GM18511 (cell line): ENCODE data around the gene APPL2.

Experiments used
- ATAC-seq: cut with Tn5 transposase; IDR thresholded peaks from one replicate; pipeline ENCODE4 v1.9.1; 2021; ENCODE audit warnings: mild to moderate bottlenecking, moderate library complexity; ENCODE audit not compliant: unreplicated experiment

The APPL2 gene

GRCh38 chr12:105223352-105223845 is 12.6 kb downstream of the APPL2 start:
- no peak for ATAC-seq

GRCh38 chr12:105222726-105223351 is 13.1 kb downstream of the APPL2 start:
- ATAC-seq = no peak

GRCh38 chr12:105222284-105222655 is 13.7 kb downstream of the APPL2 start:
- ATAC-seq = no peak

- no peak for ATAC-seq
Measured at GRCh38 chr12:105221583-105222283, 14.2 kb downstream of the APPL2 start.

GRCh38 chr12:105220929-105221290 is 15.1 kb downstream of the APPL2 start:
- ATAC-seq = no peak

- no peak for ATAC-seq
Measured at GRCh38 chr12:105220150-105220928, 15.6 kb downstream of the APPL2 start.

GRCh38 chr12:105219261-105220028 is 16.5 kb downstream of the APPL2 start:
- no peak for ATAC-seq

- no peak for ATAC-seq
Measured at GRCh38 chr12:105218434-105218833, 17.5 kb downstream of the APPL2 start.

GRCh38 chr12:105214670-105215375 is 21.2 kb downstream of the APPL2 start:
- ATAC-seq = no peak

GRCh38 chr12:105214148-105214547 is 21.8 kb downstream of the APPL2 start:
- ATAC-seq = no peak

- ATAC-seq = no peak
Measured at GRCh38 chr12:105212438-105212837, 23.5 kb downstream of the APPL2 start.

- ATAC-seq = no peak
Measured at GRCh38 chr12:105209091-105209490, 26.9 kb downstream of the APPL2 start.

- ATAC-seq = no peak
Measured at GRCh38 chr12:105206686-105207374, 29.1 kb downstream of the APPL2 start.

- no peak for ATAC-seq
Measured at GRCh38 chr12:105205322-105206048, 30.5 kb downstream of the APPL2 start.

- ATAC-seq = no peak
Measured at GRCh38 chr12:105204916-105205315, 31.1 kb downstream of the APPL2 start.

GRCh38 chr12:105204127-105204526 is 31.8 kb downstream of the APPL2 start:
- ATAC-seq = no peak

GRCh38 chr12:105202202-105202601 is 33.8 kb downstream of the APPL2 start:
- ATAC-seq = no peak

GRCh38 chr12:105201299-105201698 is 34.7 kb downstream of the APPL2 start:
- no peak for ATAC-seq

GRCh38 chr12:105200385-105200784 is 35.6 kb downstream of the APPL2 start:
- no peak for ATAC-seq
